Activated T-cell treated with anti-CD3 and anti-CD28 coated beads, Interleukin-2, amount 50 U/mL, for 1 hour (primary cell): ENCODE data around the gene CHST14.

Experiments used
- DNase-seq: peaks from one replicate; pipeline ENCODE4 v3.0.0-alpha.2; 2020

The CHST14 gene

GRCh38 chr15:40464595-40465185 lies 6.1 kb upstream of the CHST14 start:
- DNase-seq, result no peak

GRCh38 chr15:40465939-40466338 lies 4.8 kb upstream of the CHST14 start:
- DNase-seq, result no peak

- no peak for DNase-seq
Measured at GRCh38 chr15:40466426-40467260, 4.1 kb upstream of the CHST14 start.

DNA sequence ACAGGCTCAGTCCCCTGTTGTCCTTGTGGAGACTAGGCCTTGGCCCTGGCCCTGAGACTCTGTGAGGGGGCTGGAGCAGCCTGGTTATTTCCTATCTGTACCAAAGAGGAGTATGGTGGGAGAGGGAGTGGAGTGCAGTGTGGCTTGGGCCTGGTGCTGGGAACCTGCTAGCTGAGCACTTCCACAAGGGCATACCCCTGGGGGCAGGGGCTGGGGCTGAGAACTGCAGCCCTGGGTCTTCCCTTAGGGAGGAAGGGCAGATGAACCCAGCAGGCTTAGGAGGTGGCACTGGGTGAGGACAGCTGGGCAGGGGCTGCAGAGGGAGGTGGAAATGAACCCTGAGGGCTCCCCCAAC lies 3.5 kb upstream of the CHST14 start:
- no peak for DNase-seq

- no peak for DNase-seq
Measured at GRCh38 chr15:40468898-40469331, 1.9 kb upstream of the CHST14 start.

DNA sequence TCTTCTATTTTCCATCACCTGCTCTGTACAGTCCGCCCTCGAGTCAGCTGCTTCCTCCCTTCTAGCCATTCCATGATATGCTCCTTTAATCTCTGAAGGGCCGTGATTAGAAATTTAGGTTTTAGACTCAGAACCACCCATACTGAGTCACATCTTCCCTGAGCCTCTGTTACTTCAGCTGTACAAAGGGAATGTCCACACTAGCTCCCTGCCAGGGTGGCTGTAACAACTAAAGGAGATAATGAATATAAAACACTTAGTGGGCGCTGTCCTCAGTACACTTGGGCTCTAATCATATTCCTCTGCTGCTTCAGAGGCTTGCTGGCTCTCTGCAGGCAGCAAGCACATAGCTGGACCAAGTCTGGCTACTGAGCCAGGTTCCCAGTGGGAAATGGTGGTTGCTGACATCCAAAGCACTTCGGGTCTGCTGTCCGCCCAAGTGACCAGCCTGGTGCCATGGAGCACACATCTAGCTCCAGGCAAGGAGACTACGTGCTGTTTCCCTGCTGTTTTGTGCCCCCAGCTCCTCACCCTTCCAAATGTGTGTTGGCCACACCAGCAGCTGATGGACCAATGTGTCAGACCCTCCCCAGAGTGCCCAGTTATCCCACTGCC lies 901 bp upstream of the CHST14 start:
- DNase-seq, result no peak

GRCh38 chr15:40471105-40471807 lies 472 bp downstream of the CHST14 start:
- DNase-seq, result peak; percentile 49

DNA sequence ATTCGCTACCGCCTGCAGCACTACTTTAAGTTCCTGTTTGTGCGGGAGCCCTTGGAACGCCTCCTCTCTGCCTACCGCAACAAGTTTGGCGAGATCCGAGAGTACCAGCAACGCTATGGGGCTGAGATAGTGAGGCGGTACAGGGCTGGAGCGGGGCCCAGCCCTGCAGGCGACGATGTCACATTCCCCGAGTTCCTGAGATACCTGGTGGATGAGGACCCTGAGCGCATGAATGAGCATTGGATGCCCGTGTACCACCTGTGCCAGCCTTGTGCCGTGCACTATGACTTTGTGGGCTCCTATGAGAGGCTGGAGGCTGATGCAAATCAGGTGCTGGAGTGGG lies 995 bp downstream of the CHST14 start:
- DNase-seq, result peak; percentile 35

DNA sequence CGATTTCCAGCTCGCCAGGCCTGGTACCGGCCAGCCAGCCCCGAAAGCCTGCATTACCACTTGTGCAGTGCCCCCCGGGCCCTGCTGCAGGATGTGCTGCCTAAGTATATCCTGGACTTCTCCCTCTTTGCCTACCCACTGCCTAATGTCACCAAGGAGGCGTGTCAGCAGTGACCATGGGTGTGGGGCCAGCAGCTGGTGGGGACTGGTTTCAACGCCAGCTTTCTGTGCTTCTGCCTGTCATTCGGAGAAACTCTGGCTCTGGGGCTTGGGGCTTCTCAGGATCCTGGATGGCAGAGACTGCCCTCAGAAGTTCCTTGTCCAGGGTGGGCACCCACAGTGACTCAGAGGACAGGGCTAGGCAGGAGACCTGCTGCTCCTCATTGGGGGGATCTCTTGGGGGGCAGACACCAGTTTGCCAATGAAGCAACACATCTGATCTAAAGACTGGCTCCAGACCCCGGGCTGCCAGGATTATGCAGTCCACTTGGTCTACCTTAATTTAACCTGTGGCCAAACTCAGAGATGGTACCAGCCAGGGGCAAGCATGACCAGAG lies 1.5 kb downstream of the CHST14 start:
- no peak for DNase-seq

DNA sequence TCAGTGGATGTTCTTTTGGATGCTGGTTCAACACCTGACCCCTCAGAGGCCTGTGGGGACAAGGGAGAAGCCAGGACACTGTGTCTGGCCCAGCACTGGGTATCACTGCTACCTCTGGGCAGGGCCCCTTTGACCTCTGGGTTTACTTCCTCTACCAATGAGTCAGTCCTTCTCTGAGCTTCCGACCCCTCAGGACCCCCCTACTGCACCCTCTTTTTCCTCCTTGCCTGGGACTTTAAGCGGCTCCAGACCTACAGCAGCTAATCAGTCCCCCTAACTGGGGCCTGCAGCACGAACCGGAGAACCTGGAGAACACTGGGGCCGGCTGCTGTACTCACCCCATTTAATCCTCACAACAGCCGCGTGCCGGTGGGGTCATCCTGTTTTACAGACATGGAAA lies 3.8 kb downstream of the CHST14 start:
- no peak for DNase-seq

DNA sequence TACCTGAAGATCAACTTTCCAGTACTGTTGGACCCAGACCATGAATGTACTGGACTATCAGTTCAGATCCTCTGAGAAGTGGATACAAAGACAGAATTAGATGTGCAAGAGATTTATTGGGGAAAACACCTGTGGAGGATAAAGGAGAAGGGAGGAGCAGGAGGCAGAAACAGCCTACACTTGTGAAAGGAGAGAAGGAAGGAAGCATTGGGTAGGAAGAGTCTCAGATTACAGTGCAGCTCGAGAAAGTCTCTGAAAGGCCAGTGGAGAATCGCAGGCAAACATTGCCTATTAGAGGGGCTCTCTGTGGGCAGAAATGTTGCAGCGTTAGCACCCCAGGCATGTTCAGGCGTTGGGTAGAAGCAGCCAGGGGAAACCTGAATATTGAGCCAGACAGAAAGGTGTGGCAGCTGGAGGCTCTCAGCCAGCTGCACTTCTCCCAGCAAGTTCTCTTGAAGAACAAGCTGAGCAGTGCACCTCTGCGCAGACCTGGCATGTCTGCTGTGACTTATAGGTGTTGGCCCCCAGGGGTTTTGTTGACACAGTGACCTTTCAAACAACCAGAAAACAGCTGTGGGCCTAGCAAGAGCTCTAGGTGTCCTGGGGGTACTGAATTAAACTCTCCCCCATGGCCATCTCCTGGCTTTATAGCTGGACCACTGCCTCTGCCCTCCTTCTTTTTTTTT lies 7.0 kb downstream of the CHST14 start:
- DNase-seq, result no peak

- no peak for DNase-seq
Measured at GRCh38 chr15:40479024-40479423, 8.2 kb downstream of the CHST14 start.

- no peak for DNase-seq
Measured at GRCh38 chr15:40481341-40482074, 10.7 kb downstream of the CHST14 start.

DNA sequence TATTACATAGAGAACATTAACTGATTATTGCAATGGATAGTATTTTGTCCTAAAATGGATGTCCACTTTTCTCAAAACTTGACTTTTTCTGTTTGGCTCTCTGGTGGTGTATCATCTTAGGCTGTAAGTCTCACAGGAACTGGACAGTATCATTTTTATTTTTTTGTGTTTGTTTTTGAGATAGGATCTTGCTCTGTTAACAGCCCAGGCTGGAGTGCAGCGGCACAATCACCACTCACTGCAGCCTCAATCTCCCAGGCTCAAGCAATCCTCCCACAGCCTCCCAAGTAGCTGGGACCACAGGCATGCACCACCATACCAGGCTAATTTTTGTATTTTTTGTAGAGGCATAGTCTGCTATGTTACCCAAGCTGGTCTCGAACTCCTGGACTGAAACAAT lies 13.1 kb downstream of the CHST14 start:
- DNase-seq, result no peak

DNA sequence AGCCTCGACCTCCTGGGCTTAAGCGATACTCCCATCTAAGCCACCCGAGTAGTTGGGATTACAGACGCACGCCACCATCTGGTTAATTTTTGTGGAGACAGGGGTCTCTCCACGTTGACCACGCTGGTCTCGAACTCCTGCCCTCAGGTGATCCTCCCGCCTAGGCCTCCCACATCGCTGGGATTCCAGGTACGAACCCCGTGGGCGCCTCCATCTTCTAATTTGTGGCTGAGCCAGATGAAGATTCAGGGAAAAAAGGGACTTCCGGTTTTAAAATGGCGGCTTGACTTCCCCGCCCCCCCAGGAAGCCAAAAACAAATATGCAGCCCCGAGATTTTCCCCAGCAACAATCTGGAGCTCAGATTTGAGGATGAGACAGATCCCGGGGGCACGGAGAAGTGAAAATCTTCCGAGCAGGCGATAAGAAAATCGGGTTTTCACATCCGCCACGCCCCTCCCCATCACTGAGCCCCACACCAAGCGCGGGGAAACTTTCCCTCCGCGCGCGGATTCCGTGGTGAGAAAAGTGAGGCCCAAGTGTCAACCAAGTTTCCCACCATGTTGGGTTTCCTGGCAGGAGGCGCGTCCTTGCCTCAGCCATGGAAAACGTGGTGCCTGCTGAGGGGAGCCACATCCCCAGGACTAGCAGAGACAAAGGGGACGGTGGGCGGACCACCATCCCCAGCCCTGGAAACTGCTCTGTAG lies 15.4 kb downstream of the CHST14 start:
- no peak for DNase-seq

DNA sequence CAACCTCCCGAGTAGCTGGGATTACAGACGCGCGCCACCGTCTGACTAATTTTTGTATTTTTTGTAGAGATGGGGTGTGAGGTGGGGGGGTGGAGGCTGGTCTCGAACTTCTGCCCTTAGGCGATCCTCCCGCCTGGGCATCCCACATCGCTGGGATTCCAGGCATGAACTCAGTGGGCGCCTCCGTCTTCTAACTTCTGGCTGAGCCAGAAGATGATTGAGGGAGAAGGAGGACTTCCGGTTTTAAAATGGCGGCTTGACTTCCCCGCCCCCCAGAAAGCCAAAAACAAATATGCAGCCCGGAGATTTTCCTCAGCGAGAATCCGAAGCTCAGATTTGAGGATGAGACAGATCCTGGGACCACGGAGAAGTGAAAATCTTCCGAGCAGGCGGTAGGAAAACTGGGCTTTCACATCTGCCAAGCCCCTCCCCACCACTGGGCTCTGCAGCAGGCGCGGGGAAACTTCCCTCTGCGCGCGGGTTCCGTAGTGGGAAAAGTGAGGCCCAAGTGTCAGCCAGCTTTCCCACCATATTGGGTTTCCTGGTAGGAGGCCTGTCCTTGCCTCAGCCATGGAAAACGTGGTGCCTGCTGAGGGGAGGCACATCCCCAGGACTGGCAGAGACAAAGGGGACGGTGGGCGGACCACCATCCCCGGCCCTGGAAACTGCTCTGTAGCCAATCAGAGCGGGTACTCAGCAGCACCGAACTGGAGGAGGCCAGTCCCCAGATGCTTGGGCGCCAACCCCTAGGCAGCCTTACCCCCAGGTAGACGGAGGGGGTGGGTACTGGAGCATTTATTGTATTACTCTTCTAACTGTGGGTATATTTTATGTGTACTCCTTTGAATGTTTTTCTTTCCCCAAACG lies 17.3 kb downstream of the CHST14 start:
- DNase-seq, result no peak

- no peak for DNase-seq
Measured at GRCh38 chr15:40489274-40490175, 18.7 kb downstream of the CHST14 start.

DNA sequence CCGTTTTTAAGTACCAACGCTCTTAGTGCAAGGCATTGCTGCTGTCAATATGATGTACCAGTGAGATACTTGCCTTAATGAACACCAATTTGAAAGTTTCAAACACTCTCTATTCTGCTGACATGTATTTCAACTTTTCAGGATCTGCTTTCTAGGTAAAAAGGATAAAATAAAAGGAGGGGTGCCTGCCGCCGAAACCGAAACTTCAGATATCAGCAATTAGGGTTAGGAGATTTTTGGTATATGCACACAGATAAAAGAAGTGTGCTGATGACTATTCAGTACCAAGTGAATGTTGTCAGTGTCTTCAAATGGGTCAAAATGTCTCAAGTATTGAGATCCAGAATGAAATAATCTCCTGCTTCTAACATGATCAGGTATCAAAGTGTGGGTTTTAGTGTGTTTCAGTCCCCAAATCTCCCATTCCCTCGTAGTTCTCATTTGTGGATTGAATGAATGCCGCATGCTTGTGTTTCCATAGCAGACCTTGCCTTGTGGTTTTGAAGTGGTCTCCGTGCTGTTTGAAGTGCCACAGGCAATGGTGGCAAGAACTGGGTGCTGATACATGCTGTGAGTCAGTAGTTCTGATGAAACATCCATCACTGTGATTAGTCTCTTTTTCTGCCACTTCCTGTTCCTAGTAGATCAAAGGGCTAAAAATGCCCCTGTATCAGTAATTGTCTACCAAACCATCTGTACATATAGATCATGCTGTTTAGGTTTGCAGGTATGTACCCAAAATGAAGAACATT lies 22.5 kb downstream of the CHST14 start:
- peak; percentile 27 for DNase-seq

DNA sequence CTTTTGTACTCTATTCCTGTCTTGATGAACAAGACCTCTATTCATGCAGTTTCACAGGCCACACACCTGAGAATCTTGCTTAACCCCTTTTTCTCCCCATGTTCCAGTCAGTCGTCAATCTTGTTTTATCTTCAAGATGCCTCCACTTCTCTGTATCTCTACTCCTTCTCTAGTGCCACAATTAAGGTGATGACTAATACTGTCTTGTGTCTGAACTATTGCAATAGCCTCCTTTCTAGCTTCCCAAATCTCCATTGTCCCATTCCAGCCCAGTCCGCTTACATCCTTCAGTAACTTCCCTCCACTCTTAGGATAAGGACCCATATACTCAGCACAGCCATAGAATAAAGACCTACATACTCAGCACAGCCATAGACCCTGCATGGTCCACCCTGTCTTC lies 24.7 kb downstream of the CHST14 start:
- no peak for DNase-seq
